Measurements from ENCODE around the gene LCA5.
"Not testable (repeated sequence)": the region's sequence is repeated elsewhere in the genome, so short reads cannot be mapped to it uniquely, and the experiment has no call there.

The LCA5 gene

GRCh38 chr6:79463621-79464050, 73.6 kb downstream of the LCA5 start:
- no peak for DNase-seq

DNA sequence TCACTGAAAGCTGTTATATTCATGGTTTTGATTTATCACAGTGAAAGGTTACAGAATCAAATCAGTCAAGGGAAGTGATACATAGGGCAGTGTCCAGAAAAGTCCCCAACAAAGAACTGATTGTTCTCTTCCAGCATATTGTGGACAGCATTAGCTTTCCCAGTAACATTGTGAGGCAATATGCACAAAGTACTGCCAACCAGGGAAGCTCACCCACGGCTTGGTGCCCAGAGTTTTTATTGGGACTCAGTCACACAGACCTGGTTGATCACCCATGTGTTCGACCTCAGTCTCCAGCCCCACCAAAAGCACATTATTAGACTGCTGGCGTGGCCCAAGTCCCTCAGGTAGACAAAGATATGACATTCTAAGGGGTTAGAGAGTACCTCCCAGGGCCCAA, 76.0 kb downstream of the LCA5 start:
- DNase-seq = no peak

DNA sequence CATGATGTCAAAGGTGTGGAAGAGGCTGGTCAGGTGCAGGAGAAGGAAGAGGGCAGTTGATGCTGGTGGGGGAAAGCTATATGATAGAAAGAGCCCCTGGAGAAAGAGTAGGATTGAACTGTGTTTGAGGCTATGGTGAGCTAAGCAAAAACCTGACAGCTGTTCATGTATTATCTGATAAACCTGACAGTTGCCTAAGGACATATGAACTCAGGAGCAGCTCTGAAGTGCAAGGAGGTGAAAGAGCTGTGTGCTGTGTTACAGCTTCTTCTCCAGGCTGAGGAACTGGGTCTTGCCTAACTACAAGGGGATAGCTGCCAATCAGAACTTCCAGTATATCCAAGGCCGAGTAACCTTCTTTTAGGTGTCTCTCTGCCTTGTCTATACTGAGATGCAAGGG, 81.8 kb downstream of the LCA5 start:
- no peak for DNase-seq

DNA sequence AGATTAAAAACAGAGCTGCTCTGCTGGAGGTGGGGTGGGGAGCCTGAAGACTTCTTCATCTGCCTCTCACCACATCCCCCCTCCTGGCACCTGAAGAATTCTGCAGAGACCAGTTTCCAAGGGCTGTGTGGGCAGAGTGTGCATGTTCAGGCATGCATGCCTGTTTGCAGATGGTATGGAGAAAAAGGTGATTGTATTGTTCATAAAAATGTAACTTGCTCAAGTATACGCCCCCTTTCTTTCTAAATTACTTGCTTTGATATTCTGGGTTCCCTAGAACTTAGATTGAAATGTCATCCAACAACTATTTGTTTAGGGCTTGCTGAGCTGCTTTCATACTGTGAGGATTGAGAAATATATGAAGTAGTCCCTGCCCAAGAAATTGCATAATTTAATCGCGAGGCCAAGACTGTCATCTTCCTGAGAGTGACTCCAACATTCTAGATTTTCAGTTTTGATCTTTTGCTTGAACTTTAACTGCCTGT, 83.6 kb downstream of the LCA5 start:
- DNase-seq = no peak

GRCh38 chr6:79450984-79451383, 86.2 kb downstream of the LCA5 start:
- DNase-seq = no peak

GRCh38 chr6:79446006-79446405, 91.2 kb downstream of the LCA5 start:
- no peak for DNase-seq

DNA sequence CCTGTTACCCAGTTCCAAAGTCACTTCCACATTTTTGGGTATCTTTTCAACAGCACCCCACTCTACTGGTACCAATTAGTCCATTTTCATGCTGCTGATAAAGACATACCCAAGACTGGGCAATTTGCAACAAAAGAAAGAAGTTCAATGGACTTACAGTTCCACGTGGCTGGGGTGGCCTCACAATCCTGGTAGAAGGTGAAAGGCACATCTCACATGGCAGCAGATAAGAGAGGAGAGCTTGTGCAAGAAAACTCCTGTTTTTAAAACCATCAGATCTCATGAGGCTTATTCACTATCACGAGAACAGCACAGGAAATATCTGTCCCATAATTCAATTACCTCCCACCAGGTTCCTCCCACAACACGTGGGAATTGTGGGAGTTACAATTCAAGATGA, 93.4 kb downstream of the LCA5 start:
- DNase-seq = not testable (repeated sequence)

GRCh38 chr6:79441192-79441591, 96.0 kb downstream of the LCA5 start:
- DNase-seq = no peak

DNA sequence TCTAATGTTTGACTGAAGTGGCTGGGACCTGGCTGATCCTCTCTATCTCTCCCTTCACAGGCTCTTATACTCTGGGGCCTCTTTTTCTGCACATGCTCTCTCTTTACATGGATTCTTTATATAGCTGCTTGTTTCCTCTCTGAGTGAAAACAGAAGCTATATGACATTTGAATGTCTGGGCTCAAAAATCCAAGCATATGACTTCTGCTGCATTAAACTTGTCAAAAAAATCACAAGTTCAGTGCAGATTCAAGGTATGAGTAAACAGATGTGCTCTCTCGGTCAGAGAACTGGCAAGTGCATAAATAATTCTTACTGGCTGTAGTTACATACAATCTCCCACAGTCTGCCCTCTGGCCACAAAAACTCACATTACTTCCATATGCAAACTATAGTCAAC, 96.6 kb downstream of the LCA5 start:
- DNase-seq = no peak

DNA sequence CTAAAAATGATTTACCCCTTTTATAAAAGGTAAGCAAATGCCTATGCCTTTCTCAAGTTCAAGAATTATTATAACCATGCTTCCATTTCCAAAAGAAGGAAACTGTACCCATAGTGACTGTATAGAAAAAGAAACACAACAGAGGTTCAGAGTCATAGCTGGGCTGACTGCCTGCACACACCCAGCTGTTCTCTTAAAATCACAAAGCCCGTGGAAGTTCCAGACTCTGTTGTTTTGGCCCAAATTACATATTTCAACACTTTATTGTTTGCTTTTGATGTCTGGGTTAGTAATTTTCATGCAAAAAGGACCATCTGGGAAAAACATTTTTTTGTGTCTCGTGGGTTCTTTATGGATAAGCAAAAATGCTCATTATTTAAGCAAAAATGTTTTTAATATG, 99.2 kb downstream of the LCA5 start:
- no peak for DNase-seq

GRCh38 chr6:79436241-79436640, 101.0 kb downstream of the LCA5 start:
- no peak for DNase-seq

GRCh38 chr6:79435746-79436145, 101.5 kb downstream of the LCA5 start:
- DNase-seq = no peak
